ENCODE measurements around the gene VGLL1.

GRCh38 chrX:136588036-136588435, 56.0 kb downstream of the VGLL1 start:
- TF ChIP-seq CTCF (conservative IDR thresholded peaks at IDR 0.05; ENCODE audit: low read length): no peak
- no peak for TF ChIP-seq EZH2phosphoT487 (IDR thresholded peaks at IDR 0.05; ENCODE audit: borderline replicate concordance, low read depth, low read length)

Data from OCI-LY7 (cell line).